ENCODE data around the gene SEMA5A.

The SEMA5A gene

DNA sequence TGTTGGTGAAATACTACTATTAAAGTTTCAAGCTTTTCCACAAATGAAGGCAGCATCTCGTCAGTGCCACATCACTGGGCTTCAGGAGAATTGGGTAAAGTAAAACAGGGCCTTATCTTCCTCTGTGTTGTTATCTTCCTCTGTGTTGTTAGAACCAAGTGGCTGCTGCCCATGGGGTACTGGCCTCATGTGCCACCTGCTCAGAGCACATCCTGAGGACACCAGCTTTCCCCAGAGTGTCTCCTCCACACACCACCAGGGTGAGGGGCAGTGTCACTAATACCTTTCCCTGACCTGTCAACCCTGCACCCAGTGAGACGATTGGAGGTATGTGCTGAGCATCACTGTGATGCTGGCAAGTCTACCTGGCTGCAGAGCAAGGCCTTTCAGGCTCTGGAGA lies 499.9 kb downstream of the SEMA5A start:
- Mint-ChIP-seq H3K36me3 (no peaks in the 10 kb centered on the region), H3K27ac (no peak overlapping the region), H3K9me3 (ENCODE audit: low read depth) (peaks cover 10% of the 10 kb centered on the region), H3K4me3 (no peak overlapping the region), H3K27me3 (no peaks in the 10 kb centered on the region), H3K4me1 (ENCODE audit: low read depth) (no peaks in the 10 kb centered on the region)

DNA sequence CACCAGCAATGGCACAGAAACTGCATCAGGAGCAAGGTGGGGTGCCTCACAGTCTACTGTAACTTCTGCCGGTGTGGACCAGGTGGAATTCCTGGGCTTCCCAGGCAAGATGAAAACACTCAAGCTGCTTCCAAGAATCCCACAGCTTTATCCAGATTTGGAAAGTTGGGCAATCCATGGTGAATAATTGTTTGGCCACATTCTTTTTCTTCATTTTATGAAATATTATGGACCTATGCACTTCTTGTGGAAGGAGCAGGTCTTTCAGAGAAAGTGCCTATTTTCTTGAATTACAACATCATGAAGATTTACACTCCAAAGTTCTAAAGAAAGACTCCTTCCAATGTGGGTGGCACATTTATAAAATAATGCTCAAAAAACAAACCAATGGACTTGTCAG lies 503.6 kb downstream of the SEMA5A start:
- Mint-ChIP-seq H3K9me3 (ENCODE audit: low read depth) (peaks cover 10% of the 10 kb centered on the region), H3K4me1 (ENCODE audit: low read depth) (no peaks in the 10 kb centered on the region), H3K27ac (no peak overlapping the region), H3K27me3 (no peaks in the 10 kb centered on the region), H3K36me3 (no peaks in the 10 kb centered on the region), H3K4me3 (no peak overlapping the region)

DNA sequence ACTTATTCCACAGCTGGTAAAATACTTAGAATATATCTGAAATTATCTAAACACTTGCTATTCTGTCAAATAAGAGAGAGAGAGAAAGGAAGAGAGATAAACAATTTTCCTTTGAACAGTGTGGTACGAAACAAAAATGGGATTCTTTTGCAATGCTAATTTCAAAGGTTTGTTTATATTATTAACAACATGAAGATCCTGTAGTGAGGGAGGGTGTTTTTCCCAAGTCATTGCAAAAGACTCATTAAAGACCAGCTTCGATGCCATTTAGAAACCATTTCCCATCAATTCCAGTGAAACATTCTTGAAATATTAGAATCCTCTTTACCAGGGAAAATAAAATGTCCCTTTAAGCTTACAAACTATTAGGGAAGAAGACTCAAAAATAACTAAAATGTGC lies 505.4 kb downstream of the SEMA5A start:
- Mint-ChIP-seq H3K36me3 (no peaks in the 10 kb centered on the region), H3K27ac (no peak overlapping the region), H3K4me1 (ENCODE audit: low read depth) (no peaks in the 10 kb centered on the region), H3K4me3 (no peak overlapping the region), H3K9me3 (ENCODE audit: low read depth) (peaks cover 5% of the 10 kb centered on the region), H3K27me3 (no peaks in the 10 kb centered on the region)

DNA sequence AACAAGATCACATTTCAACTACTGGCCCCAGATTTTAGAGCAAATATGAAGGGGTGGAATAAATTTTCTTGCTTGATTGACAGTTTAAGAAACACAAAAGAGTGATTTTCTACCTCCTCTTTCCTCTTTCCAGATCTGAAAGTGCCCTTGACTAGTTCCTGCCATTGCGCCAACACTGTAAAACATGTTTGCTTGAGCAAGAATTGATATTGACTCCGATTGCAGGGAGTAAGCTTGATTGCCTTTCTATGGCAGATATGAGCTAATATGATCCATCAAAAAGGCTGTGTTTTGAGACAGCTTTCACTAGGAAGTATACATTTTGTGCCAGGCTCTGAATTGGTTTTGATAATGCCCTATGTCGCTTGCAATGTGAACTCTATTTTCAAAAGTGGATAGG lies 508.8 kb downstream of the SEMA5A start:
- H3K36me3 Mint-ChIP-seq, result no peaks in the 10 kb centered on the region
- no peaks in the 10 kb centered on the region for H3K27me3 Mint-ChIP-seq
- no peak overlapping the region for H3K27ac Mint-ChIP-seq
- peaks cover 5% of the 10 kb centered on the region for H3K9me3 Mint-ChIP-seq (ENCODE audit: low read depth)
- no peak overlapping the region for H3K4me3 Mint-ChIP-seq
- no peaks in the 10 kb centered on the region for H3K4me1 Mint-ChIP-seq (ENCODE audit: low read depth)

DNA sequence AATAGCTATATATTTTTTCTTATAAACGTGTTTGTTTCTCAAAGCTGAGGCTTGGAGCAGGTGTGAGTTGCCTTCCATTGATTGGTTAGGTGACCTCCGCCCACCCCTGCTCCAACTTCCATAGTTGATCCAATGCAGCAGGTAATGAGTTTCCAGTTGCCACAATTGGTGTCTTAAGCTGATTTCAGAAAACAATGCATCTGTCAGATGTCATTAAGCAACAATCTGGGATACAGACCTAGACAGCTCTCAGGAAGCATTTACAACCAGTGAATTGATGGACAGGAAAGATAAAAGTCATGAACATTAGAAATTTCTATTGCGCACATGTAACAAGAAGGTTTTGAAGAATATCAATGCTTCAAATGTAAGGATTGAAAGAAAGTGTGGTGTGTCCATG lies 510.5 kb downstream of the SEMA5A start:
- no peak overlapping the region for H3K27ac Mint-ChIP-seq
- H3K4me3 Mint-ChIP-seq, result no peak overlapping the region
- no peaks in the 10 kb centered on the region for H3K4me1 Mint-ChIP-seq (ENCODE audit: low read depth)
- peaks cover 5% of the 10 kb centered on the region for H3K9me3 Mint-ChIP-seq (ENCODE audit: low read depth)
- no peaks in the 10 kb centered on the region for H3K36me3 Mint-ChIP-seq
- H3K27me3 Mint-ChIP-seq, result no peaks in the 10 kb centered on the region

DNA sequence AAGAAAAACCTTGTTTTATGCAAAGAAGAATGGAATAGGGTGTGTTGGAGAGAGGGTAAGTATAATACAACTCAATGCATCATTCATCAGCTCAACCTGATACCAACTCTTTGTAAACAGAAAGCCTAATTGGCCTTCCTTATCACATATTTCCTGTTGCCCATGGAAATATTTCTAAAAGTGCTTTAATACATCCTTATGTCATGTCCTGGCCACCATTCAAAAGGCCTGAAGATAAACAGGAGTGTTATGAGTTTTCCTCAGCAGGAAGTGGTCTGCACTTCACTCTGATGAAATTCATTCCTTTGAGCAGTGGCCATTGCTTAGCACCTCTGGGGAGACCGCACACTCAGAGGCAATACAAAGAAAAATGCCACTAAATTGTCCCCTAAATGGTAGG lies 511.2 kb downstream of the SEMA5A start:
- Mint-ChIP-seq H3K27ac (no peak overlapping the region), H3K4me1 (ENCODE audit: low read depth) (no peaks in the 10 kb centered on the region), H3K27me3 (no peaks in the 10 kb centered on the region), H3K4me3 (no peak overlapping the region), H3K9me3 (ENCODE audit: low read depth) (no peaks in the 10 kb centered on the region), H3K36me3 (no peaks in the 10 kb centered on the region)

DNA sequence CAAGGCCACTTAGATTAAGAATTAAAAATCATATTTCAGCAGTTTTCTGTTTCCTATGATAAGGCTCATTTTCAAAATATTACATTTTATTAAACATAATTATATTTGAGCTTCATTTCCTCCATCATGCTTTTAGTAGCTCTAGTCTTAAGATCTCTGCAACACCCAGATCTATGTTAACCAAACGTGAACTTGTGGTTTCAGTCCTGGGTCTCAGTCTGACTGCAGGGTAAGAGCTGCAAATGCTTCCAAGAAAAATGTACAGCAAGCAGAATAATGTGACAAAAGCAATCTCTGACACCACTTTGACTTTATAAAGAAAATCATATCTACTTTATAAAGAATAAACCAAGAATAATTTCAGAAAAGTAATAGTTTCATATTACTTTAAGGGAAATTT lies 512.4 kb downstream of the SEMA5A start:
- Mint-ChIP-seq H3K9me3 (ENCODE audit: low read depth) (peaks cover under 1% of the 10 kb centered on the region), H3K4me1 (ENCODE audit: low read depth) (no peaks in the 10 kb centered on the region), H3K36me3 (no peaks in the 10 kb centered on the region), H3K27me3 (no peaks in the 10 kb centered on the region), H3K4me3 (no peak overlapping the region), H3K27ac (no peak overlapping the region)

DNA sequence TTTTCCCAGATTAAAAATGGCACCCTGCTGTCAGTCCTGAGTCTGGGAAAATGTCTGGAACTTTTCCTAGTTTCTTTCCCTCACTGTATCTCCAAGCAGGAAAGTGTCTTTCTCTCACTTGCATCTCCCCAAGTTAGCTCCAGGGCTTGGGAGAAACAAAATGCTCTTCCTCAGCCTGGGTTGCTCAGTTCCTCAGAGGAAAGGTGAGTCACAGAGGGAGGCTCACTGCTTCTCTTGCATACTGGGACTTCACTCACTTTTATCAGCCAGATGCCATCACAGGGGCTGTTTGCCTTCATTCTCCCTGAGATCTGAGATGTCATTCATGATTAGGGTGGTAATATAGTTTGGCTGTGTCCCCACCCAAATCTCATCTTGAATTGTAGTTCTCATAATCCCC lies 519.9 kb downstream of the SEMA5A start:
- peaks cover 24% of the 10 kb centered on the region for H3K9me3 Mint-ChIP-seq (ENCODE audit: low read depth)

DNA sequence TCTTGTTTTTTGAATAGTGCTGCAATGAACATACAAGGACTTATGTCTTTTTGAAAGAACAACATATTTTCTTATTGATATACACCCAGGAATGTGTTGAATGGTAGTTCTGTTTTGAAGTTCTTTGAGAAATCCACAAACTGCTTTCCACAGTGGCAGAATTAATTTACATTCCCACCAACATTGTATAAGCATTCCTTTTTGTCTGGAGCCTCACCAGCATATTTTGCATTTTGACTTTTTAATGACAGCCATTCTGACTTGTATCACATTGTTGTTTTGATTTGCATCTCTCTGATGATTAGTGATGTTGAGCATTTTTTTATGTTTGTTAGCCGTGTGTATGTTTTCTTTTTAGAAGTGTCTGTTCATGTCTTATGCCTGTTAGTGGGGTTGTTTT lies 524.9 kb downstream of the SEMA5A start:
- Mint-ChIP-seq H3K9me3 (ENCODE audit: low read depth) (peaks cover 20% of the 10 kb centered on the region), H3K4me3 (no peak overlapping the region), H3K4me1 (ENCODE audit: low read depth) (no peaks in the 10 kb centered on the region), H3K27ac (no peak overlapping the region), H3K36me3 (no peaks in the 10 kb centered on the region), H3K27me3 (no peaks in the 10 kb centered on the region)

More for the DNA sequence above, 519.9 kb downstream of the SEMA5A start:
- no peak overlapping the region for H3K27ac Mint-ChIP-seq
- no peak overlapping the region for H3K4me3 Mint-ChIP-seq
- H3K36me3 Mint-ChIP-seq, result no peaks in the 10 kb centered on the region
- no peaks in the 10 kb centered on the region for H3K27me3 Mint-ChIP-seq
- H3K4me1 Mint-ChIP-seq (ENCODE audit: low read depth), result no peaks in the 10 kb centered on the region

DNA sequence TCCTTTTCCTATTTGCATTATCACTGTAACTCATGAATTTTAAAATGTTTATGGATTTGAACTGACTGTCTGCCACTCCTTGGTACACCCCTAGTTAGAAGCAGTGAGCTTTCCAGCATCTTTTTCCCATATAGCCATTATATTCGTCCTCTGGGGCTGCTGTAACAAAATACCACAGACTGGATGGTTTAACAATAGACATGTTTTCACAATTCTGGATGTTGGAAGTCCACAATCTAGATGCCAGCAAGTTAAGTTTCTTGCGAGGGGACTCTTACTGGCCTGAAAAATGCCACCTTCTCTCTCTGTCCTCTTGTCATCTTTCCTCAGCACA lies 530.0 kb downstream of the SEMA5A start:
- Mint-ChIP-seq H3K4me3 (no peak overlapping the region), H3K36me3 (no peaks in the 10 kb centered on the region), H3K9me3 (ENCODE audit: low read depth) (peaks cover 6% of the 10 kb centered on the region), H3K4me1 (ENCODE audit: low read depth) (no peaks in the 10 kb centered on the region), H3K27ac (no peak overlapping the region), H3K27me3 (no peaks in the 10 kb centered on the region)

DNA sequence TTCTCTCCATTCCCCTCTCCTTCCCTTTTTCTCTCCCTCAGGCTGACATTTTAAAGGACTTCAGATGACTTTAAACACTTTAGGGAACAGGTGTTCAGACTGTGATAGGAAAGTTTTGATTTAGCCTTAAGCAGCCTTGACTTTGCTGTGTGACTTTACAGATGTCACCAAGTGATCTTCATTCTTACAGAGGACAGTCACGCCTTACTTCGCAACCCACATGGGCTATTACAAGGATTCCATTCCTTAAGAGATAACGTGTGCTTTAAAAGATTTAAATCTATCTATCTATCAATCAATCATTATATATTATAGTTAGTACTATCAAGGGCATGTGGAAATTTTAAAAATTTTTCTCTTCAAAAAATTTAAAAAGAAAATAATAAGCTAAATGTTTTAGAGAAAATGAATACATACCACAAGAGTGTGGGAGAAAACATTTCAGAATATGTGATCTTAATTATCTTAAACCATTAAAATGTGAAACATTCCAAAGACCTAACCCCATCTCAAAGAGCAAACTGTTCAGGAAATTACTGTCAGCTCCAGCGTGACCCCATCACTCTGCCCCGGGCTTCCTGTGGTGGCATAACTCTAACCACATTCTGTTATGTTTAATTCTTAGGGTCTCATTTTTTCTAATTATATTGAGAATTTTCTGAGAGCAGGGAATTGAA lies 530.5 kb downstream of the SEMA5A start:
- Mint-ChIP-seq H3K36me3 (no peaks in the 10 kb centered on the region), H3K27me3 (no peaks in the 10 kb centered on the region), H3K4me1 (ENCODE audit: low read depth) (no peaks in the 10 kb centered on the region), H3K9me3 (ENCODE audit: low read depth) (peaks cover 2% of the 10 kb centered on the region), H3K27ac (no peak overlapping the region), H3K4me3 (no peak overlapping the region)

DNA sequence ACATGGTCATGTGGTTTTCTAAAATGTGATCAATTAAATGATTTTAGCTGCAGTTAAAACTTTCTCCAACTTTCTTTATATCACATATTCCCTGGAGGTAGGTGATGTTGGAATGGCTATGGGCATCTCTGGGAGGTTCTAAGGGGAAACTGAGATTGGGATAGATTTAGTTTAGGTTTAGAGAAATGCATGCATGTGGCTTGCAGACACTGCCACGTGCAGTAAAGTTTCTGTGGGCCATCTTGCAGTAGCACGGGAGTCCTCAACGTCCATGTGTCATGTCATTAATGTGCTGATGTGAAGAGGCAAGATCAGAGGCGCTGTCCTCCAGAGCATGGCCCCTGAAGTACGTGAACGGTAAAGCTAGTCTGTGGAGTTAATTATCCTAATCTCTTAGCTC lies 532.7 kb downstream of the SEMA5A start:
- Mint-ChIP-seq H3K4me3 (no peak overlapping the region), H3K4me1 (ENCODE audit: low read depth) (no peaks in the 10 kb centered on the region), H3K36me3 (no peaks in the 10 kb centered on the region), H3K9me3 (ENCODE audit: low read depth) (peaks cover 4% of the 10 kb centered on the region), H3K27me3 (peaks cover 1% of the 10 kb centered on the region), H3K27ac (no peak overlapping the region)

DNA sequence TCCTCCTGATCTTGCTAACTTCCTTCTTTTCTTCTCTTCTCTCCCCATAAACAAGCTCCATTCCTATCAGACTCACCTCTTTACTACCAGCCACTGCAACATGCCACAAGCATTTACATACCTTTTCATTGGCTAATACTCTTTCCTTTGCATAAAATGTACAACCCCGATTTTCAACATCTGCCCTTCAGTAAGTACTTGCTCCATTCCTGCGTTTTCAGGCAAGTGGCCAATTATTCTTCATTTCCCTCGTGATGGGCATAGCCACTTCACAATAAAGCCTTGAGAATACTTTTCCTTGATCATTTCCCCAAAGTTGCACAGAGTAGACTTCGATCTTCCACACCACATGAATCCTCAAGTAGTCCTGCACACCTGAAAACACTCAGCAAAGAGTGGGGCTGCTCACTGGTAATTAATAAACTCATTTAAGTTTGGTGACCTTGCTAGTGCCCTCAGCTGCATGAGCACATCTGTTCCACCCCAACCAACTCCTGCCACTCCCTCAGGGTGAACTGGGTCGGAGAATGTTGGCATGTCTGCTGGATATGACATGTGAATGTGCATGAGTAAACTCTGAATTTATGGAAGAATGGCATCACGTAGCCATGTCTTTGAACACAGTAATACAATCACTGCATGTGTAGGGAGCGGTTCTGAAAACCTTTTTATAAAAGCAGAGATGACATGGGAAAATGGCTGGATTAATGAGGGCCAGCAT lies 535.8 kb downstream of the SEMA5A start:
- H3K27ac Mint-ChIP-seq, result no peak overlapping the region
- H3K36me3 Mint-ChIP-seq, result no peaks in the 10 kb centered on the region
- H3K4me3 Mint-ChIP-seq, result no peak overlapping the region
- H3K27me3 Mint-ChIP-seq, result peaks cover 1% of the 10 kb centered on the region
- H3K4me1 Mint-ChIP-seq (ENCODE audit: low read depth), result no peaks in the 10 kb centered on the region
- peaks cover 9% of the 10 kb centered on the region for H3K9me3 Mint-ChIP-seq (ENCODE audit: low read depth)

DNA sequence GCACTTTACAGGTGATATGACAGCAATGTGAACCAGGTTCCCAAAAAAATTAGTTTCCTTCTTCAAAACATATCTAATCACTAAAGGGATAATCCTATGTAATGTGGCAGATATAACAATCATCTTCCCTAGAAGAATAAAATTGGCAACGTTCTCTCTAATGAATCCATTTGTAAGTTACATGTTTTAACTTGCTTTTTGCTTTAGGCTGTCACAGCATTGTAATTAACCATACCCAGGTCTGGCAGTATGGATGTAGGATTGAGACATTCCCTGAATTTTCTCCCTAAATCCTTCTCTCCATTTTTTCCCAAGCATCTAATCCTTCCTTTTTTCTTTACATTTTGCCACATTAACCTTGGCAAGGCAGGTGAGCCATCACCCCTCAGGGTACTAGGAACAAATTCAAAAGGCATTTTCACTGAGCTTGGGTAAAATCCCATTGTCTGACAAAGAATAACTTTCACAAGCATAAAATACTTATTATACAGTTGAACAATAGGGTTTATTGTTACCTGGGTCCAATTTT lies 548.3 kb downstream of the SEMA5A start:
- H3K27ac Mint-ChIP-seq, result no peak overlapping the region
- H3K4me1 Mint-ChIP-seq (ENCODE audit: low read depth), result no peaks in the 10 kb centered on the region
- no peaks in the 10 kb centered on the region for H3K27me3 Mint-ChIP-seq
- H3K4me3 Mint-ChIP-seq, result no peak overlapping the region
- no peaks in the 10 kb centered on the region for H3K36me3 Mint-ChIP-seq
- peaks cover 10% of the 10 kb centered on the region for H3K9me3 Mint-ChIP-seq (ENCODE audit: low read depth)

DNA sequence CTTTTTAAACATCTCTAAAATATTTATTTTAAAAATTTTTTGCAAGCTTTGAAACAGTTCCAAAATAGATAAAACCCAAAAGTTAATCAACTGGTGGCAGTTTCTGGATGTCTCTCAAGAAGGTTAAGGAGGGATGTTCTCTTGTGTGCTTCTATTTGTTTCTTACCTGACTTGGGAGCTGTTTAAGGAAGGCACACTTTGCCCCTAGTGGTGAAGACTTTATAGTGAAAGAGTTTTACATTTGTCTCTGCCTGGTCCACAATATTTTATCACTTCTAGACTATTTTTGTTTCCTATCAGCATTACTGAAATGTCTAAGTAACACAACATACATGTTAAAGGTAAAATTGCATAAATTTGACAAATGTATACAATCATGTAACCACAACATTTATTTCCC lies 552.8 kb downstream of the SEMA5A start:
- Mint-ChIP-seq H3K36me3 (no peaks in the 10 kb centered on the region), H3K9me3 (ENCODE audit: low read depth) (peaks cover 11% of the 10 kb centered on the region), H3K4me1 (ENCODE audit: low read depth) (no peaks in the 10 kb centered on the region), H3K4me3 (no peak overlapping the region), H3K27me3 (no peaks in the 10 kb centered on the region), H3K27ac (no peak overlapping the region)
